ENCODE results near the gene ARHGEF10L.

ARHGEF10L gene

DNA sequence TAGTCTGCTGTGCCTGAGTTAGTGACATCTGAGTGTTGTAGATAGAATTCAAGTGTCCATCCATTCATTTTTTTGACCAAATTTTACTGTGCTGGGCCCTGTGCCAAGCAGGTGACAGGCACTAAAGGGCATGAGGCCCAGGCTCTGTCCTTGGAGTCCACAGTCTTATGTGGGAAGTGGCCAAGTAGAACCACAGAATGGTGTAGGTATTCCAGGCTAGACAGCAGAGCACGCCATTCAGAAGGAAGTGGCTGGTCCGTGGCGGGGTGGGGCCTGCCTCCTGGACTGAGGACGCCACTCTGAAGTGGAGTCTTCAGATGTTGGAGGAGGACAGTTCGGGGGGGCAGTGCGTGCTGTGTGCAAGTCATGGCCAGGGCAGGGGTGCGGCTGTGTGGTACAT lies 146.8 kb downstream of the ARHGEF10L start:
- no peak for FAIRE-seq

DNA sequence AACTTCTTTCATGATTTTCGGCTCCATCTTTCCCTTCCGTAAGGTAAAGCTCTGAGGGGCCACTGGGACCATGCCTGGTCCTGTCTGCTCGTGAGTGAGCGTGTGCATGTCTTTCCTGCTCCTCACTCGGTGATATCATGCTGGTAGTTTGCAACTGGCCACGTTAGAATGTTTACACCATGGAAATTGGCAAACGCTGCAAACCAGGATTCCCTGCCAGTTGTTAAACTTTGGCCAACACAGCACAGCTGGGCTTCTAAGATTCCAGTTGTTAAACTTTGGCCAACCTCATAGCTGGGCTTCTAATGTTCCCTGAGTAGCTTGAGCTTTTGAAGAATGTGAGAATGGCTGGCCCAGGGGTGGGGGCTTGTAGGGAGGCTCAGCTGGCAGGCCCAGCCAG lies 147.6 kb downstream of the ARHGEF10L start:
- no peak for FAIRE-seq

DNA sequence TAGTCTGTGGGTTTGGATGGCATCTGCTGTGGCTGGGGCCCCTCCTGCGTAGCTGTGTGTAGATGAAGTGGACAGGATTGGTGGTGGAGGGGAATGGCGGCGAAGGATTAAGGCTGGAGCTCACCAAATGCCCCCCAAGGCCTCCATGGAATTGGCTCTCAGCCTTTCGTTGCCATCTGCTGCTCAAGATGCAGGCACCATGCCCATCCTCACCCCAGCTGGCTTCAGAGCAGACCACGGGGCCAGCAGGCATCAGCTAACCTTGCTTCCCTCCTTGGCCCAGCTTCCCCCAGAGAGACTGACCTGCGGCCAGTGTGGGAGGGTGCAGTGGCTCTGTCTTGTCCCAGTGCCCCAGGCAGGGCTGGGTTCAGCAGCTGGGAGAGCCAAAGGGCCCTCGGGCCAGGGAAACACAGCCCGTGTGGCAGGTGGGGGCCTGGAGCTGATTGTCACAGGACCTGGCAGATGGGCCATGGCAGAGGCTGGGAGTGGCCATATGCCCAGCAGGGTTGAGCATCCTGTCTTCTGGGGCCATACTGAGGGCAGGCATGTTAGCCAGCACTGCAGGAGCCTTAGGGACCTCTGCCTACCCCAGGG lies 148.8 kb downstream of the ARHGEF10L start:
- FAIRE-seq: no peak

DNA sequence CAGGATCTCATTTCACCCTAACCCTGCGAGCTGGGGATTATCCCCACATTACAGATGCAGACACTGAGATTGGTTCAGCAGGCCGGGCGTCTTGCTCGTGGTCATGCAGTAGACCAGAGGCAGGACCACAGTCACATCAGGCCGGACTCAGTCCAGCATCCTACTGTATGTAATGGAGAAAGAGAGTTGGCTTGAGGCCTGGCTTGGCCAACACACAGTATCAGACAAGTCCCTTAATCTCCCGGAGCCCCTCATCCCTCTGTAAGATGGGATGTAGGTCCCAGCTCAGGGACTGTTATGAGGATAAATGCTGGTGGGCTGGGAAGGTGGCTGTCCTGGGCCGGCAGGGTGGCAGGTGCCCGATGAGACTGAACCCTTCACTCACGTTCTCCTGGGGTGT lies 149.5 kb downstream of the ARHGEF10L start:
- FAIRE-seq: no peak

DNA sequence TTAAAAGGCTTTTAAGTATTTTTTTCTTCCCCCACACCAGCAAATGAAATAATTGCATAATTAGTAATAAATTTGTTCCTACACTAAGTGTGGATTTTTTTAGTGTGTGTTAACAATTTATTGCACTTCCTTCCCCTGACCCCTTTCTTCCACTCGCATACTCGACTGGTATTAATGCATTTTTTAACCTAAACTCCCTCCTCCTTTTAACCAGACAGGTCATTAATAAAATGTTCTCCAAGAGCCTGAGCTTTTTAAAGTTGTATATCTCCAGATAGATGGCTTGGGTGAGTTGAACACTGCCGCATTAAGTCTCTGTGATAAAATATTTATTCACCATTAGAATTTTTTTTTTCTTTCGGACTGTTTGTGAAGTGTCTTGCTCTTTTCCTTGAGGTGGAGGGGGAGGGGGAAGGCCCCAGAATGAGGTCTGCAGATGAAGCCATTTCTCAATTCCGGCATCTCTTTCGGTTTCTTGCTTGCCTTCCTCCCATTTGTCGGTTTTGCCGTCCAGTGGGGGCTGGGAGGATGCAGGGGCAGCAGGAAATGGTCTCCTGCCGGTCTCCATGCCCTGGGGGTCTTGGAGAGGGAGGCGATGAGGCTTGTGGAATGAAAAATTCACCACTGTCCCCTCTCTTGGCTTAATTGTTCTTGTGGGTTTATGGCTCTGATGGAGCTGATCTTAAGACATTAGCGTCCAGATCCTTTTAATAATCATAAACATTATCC lies 151.6 kb downstream of the ARHGEF10L start:
- peak; percentile 70 for FAIRE-seq

DNA sequence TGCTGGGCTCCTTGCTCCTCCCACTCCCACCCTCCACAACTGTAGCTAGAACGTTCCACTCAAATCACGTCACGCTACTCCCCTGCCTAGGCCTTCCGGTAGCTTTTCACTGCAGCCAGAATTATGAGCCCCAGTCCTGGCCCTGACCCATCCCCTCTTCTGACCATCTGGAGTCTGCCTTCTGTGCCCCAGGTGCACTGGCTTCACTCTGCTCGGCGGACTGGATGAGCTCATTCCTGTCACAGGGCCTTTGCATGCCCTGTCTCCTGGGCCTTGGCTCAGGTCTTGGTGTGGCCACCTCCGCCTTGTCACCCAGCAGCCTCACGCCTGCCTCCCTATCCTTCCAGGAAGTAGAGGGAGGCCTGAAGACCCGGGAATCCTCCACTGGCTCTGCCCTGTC lies 153.1 kb downstream of the ARHGEF10L start:
- no peak for FAIRE-seq

DNA sequence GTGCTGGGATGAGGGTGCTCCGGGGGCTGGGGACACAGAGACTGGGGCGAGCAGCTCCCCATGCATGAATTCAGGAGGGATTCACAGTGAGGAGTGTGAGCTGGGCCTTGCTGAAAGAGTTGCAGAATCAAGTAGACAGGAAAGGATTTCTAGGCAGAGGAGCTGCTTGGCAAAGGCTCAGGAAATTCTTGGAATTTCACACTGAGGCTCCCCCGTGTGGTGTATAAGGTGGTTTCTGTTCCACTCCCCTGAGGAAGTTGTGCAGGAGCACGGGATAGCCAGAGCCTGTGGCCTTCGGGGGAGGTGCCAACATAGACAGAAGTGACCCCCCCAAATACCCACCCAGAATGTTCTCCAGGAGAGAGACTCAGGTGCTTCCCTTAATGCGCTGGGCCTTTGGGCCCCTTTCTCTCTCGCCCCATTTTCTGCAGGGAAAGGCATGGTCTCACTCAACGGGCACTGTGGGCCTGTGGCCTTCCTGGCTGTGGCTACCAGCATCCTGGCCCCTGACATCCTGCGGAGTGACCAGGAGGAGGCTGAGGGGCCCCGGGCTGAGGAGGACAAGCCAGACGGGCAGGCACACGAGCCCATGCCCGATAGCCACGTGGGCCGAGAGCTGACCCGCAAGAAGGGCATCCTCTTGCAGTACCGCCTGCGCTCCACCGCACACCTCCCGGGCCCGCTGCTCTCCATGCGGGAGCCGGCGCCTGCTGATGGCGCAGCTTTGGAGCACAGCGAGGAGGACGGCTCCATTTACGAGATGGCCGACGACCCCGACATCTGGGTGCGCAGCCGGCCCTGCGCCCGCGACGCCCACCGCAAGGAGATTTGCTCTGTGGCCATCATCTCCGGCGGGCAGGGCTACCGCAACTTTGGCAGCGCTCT lies 157.2 kb downstream of the ARHGEF10L start:
- FAIRE-seq: no peak

DNA sequence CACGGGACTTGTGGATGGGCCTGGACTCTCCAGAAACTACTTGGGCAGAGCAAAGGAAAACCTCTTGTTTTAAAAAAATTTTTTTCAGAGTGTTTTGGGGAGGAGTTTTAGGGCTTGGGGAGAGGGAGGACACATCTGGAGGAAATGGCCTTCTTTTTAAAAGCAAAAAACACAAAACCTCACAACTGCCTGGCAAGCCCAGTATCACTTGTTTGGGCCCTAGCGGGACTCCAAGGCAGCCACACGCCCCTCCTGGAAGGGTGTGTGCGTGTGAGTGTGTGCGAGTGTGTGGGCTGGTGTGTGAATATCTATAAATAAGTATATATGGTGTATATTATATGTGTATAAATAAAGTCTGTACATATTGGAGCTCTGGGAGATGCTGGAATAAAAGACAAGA lies 158.0 kb downstream of the ARHGEF10L start:
- no peak for FAIRE-seq

DNA sequence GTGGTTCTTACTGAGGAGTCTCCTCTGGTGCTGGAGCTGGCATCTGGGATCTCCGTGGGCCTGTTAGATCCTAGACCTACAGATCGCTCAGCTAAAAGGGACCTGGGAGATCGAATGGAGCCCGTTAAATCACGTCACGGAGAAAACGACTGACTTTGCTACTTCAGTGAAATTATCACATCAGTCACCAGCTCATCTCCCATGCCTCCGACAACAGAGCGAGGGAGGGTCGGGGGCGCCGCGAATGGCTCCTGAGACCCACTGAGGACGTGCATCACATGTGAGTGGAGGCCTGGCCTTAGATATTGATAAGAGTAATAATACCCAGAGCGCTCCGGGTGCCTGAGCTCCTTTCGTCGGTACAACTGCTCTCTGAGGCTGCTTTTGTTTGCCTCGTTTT lies 160.1 kb downstream of the ARHGEF10L start:
- FAIRE-seq: no peak

DNA sequence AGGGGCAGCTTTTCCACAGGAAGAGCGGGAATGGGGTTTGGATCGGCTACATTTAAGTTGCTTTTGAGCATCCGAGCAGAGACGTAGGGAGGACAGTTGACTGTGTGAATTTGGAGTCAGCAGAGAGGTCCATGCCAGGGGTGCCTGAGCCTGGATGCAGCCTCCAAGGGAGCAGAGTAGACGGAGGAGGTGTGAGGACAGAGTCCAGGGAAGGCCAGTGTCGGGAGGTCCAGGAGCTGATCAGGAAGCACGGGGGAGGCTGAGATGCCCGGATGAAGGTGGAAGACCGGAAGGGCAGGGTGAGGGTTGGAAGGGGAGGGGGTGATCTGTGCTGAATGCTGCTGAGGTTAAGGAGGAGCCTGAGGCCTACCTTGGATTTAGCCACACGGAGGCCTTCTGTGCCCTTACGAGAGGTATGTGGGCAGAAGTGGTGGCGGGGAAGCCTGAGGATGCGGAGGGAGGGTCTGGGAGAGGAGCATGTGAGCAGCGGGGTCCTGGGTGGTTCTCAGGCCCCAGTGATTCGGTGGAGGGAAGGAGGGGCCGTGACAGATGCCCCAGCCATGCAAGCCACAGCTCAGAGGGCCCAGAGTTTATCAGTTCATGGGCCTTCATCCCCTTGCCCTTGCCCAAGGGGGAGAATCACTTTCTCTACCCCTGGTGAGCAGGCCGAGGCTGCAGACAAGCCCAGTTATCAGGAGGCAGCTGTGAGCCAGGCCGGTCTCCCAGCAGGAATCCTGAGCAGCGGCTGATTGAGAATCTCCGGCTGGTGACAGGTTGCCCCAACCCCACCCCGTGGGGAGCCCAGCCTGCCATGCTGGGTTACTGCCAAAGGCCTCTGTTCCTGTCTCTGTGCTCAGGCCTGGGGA lies 161.7 kb downstream of the ARHGEF10L start:
- no peak for FAIRE-seq

DNA sequence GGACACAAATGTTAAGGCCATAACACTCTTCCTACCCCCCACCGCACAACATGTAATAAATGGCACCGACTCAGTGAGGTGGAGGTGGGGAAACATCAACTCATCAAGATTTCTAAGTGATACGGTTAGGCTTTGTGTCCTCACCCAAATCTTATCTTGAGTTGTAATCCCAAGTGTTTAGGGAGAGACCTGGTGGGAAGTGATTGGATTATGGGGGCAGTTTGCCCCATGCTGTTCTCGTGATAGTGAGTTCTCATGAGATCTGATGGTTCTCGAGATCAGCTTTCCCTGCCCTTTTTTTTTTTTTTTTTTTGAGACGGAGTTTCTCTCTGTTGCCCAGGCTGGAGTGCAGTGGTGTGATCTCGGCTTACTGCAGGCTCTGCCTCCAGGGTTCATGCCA lies 164.7 kb downstream of the ARHGEF10L start:
- no peak for FAIRE-seq

DNA sequence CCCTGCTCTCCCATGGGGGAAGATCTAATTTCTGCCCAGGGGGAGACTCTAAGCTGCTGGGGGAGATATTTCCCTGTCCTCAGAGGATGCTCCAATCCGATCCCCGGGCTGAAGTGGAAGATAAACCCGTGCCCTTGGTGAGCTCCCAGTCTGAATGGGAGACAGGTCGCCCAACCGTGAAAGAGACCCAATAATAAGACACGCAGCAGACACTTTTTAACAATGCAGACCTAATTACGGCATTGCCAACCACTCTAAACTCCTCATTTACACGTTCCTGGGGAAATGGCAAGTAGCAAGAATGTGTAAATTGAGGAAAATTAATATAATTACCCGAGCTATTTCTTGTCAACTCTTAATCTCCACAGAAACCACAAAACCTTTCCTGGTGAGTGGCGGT lies 166.9 kb downstream of the ARHGEF10L start:
- no peak for FAIRE-seq

DNA sequence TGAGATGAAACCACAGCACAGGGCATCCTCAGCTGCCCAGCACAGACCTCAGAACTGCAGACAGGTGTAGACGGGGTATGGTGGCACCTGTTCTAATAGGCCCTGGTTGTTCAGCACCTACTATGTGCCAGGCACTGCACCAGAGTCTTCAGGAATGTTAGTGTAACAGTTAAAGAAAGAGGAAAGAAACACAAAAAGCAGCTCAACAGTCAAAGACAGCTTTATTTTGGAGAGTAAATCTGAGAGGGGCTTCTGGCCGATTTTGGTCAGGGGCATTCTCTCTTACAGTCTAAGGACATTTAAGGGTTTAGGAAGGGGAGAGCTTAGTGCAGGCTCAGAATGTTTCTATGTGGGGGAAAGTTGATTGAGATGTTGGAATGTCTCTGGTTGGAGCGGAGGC lies 170.5 kb downstream of the ARHGEF10L start:
- no peak for FAIRE-seq

DNA sequence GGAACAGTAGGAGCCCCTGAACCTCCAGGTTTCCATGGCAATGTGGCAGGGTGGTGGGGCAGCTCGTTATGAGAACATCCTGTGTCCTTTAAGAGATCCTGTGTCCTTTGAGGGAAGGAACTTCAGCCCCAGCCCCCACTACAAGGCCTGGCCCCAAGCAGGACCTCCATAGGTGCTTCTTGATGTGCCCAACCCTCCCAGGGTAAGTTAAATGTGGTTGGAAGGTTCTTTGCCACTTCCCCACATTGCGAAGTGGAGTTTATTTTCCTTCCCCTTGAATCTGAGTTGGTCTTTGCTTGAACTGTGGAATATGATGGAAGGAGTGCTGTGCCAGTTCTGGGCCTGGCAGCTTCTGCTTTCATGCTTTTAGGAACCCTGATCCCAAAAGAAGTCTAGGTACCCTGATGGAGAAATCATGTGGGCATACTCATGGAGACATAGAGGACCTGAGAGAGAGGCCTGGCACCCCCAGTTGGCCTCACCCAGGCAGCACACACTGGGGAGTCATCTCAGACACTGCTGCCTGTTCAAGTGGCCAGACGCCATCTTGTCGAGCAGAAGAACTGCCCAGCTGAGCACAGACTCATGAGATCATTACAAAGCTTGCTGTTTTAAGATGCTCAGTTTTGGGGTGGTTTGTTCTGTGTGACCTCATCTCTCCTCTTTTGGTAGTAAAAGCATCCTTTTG lies 171.5 kb downstream of the ARHGEF10L start:
- FAIRE-seq: no peak

DNA sequence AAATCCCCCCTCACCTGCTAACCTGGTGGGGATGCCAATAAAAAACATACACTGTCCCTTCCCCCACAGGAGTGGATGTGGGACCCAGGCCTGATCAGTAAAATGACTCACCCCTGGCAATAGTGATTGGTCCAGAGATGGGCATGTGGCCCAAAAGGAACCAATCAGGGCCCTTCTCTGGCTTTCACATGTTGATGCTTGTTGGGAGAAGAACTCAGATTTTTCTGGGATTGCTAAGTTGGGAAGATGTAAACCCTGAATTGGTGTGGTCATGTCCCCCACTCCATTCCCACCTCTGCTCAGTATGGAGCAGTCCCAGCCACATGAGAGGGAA lies 172.0 kb downstream of the ARHGEF10L start:
- FAIRE-seq: no peak

DNA sequence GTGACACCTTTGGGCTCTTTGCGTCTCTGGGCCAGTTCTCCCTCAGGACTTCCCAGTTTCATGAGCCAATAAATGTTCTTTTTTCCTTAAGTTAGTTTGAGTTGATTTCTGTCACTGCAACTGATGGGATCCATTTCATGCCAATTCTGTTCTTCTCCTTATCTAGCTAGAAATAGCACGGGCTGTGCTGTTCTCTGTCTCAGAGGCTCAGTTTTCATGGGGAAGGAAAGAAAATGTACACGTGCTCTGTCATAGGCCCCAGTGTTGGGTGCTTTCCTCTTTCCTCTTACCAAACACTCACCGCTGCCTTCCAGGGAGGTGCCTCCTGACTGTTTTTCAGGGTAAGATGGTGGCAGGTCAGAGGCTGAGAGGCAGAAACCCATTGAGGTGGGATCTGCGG lies 172.4 kb downstream of the ARHGEF10L start:
- no peak for FAIRE-seq

DNA sequence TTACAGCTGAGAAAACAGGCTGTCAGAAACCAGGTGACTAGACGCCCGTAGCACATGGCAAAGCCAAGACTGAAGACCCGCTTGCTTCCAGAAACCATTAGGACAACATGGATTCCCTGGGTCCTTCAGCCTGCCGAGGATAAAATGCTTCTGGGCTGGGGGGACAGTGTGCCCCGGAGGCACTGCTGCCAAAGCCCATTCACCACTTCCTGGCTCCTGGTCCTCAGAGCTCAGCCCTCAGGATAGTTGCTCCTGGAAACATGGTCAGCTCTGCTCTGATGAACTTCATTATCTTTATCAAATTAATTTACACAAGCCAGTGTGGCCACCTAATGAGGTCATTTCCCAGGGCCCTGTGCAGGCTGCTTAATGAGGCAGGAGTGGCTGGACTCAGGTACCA lies 174.5 kb downstream of the ARHGEF10L start:
- no peak for FAIRE-seq

DNA sequence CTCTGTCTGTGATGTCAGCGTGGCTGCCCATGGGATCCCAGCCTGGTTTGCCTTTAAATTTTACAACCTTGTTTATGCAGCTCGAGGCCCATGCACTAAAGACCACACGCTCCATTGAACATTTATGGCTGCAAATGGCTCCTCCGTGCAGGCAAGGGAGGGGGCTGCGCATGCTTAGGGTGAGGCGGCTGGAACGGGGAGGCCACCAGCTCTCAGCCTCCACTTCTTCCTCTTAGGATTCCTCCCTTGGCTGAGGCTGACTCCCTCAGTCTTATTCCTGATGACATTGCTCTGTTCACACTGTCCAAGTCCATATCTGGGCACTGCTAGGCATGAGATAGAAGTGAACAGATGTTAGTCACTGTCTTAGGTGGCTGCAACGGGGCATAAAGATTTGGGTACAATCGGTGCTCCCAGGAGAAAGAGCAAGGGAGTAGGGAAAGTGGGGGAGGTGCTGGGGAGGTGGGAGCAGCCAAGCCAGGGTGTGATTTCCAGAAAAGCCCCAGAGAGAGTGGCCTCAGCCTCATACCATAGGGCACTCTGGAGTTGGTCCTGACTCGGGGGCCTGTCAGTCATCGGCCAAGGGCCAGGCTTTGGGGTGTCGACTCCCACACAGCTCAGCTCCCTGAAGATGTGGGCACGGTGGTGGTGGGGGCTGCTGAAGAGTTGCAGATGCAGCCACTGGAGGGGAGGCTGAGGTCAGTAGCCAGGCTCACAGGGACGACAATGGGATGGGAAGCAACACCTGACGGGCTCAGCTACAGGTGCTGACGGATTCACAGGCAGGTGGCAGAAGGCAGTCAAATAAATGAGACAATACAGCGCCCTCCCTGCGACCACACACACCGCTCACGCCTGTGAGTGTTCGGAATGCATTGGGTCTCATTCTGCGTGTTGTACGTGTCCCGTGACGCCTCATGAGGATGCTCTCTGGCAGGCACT lies 178.4 kb downstream of the ARHGEF10L start:
- FAIRE-seq: no peak

DNA sequence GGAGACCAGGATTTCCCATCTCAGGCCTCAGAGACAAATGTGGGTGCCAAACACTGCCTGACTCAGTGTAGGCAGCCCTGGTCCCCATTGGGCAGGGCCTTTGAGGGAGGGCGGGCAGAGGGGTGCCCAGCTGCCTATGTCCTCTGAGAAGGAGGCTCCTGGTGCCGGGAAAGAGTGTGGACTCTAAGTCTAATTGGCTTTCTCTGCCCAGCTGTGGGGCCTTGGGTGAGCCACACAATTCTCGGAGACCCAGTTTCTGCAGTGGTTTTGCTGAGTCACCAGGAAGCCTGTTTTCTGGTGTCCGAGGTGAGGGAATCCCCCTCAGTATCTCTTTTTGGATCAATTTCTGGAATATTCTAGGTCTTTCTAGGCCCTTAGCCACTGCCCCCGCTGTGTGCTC lies 180.4 kb downstream of the ARHGEF10L start:
- no peak for FAIRE-seq

DNA sequence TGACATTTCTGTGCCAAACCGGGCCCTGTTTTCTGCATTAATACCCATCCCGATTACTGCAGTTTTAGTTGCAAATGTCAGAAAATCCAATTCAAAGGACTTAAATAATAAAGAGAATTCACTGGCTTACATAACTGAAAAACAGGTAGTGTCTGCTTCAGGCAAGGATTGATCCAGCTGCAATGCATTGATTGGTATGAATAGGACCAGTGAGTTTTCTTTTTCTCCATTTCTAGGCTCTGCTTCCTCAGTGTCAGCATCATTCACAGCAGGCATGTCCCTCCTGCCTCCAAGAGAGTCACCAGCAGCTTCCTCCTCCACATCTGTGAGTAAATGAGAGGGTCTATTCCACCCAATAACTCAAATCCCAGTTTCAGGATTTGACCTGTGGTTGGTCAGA lies 181.9 kb downstream of the ARHGEF10L start:
- FAIRE-seq: no peak

DNA sequence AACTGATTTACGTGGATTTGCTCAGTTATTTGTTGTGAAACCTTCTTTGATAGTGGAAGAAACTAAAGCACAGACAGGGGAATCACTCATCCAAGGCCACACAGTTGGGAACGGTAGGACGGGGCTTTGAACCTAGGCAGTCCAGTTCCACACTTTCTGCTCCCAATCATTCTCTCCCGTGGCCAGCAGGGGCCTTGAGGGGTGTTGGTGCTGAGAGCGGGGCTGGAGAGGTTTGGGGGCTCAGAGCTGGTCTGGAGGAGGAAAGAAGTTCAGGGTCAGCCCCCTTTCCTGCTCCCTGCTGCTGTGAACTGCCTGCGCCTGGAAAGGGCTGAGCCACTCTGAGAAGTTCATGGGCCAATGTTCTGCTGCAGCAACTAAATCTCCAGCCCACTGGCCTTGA lies 184.2 kb downstream of the ARHGEF10L start:
- FAIRE-seq: no peak
